Activated CD4-positive, alpha-beta T cell treated with anti-CD3 and anti-CD28 coated beads for 36 hours (primary cell): ENCODE measurements around the gene LPP. TPM values are rescaled to one million over a fixed set of nuclear protein-coding genes. Genes with fewer than 3 reads are reported as not detected.

Source experiments
- ATAC-seq: fragments of 200-7000 bp; cut with Tn5 transposase; one replicate; pipeline ENCODE4 v1.10.0; 2021; ENCODE audit warnings: mild to moderate bottlenecking, moderate library complexity
- CTCF ChIA-PET: fragments of 350-600 bp; sonication (Branson Sonifier 250); formaldehyde crosslinking; loops from one replicate; lab custom pipeline; 2021; ENCODE audit warnings: antibody characterized with exemption; lab: Charles Lee
- POLR2A ChIA-PET: fragments of 350-600 bp; sonication (Branson Sonifier 250); formaldehyde crosslinking; loops from one replicate; lab custom pipeline; 2021; ENCODE audit warnings: antibody characterized with exemption, inconsistent platforms; lab: Charles Lee
- DNase-seq: peaks from one replicate; pipeline ENCODE4 v3.0.0-alpha.2; 2020
- H3K27ac Mint-ChIP-seq: one replicate; pipeline ENCODE4 v1.8.0; 2021; ENCODE audit warnings: mixed read lengths
- H3K27me3 Mint-ChIP-seq: one replicate; pipeline ENCODE4 v1.8.0; 2021; ENCODE audit warnings: mixed read lengths
- H3K36me3 Mint-ChIP-seq: one replicate; pipeline ENCODE4 v1.8.0; 2021; ENCODE audit warnings: low read depth, mixed read lengths
- H3K4me1 Mint-ChIP-seq: one replicate; pipeline ENCODE4 v1.8.0; 2021; ENCODE audit warnings: mixed read lengths
- H3K4me3 Mint-ChIP-seq: one replicate; pipeline ENCODE4 v1.8.0; 2021; ENCODE audit warnings: mild to moderate bottlenecking, moderate library complexity, mixed read lengths
- H3K9me3 Mint-ChIP-seq: one replicate; pipeline ENCODE4 v1.8.0; 2021; ENCODE audit warnings: low read depth, mixed read lengths
- intact Hi-C, 2 experiments: fragments of 100-400 bp; cut with DNase I in 1 of 2; cut with micrococcal nuclease in 1 of 2; formaldehyde crosslinking; loops; one replicate each; pipeline versions ENCODE4 v1.14.2 to v1.15.1; 2022 to 2024; cut with DNase I, micrococcal nuclease
- total RNA-seq, 2 experiments: library from RNA; stranded (reverse); gene quantifications; one replicate each; pipeline ENCODE4 v1.2.3, GENCODE V29; 2021

Gene LPP
- total RNA-seq, 2 experiments from 2014 or later: 34.7 to 40.6 TPM

DNA sequence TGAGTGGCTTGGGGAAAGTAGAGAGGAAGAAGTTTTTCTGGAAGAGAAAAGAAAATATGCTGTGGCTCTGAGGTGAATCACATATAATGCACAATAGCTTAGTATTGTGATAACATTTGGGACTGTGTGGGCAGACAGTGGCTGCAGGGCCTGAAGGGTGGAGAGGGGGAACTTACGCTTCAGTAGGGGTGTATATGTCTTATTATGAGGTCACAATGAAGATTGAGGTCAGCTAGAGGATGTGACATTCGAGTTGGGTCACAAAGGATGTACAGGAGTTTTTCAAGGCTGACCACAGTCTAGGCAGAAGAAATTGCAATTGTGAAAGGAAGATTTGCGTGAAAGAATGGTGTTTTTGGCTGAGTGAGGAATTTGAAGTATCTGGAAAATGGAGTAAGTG, 414.8 kb downstream of the LPP start:
- CTCF ChIA-PET: no interaction called here
- ATAC-seq (no peak), DNase-seq (no peak)
- H3K9me3 Mint-ChIP-seq: no peaks in the 10 kb centered on the region
- H3K27me3 Mint-ChIP-seq: no peaks in the 10 kb centered on the region
- no peaks in the 10 kb centered on the region for H3K36me3 Mint-ChIP-seq
- intact Hi-C loops: no loop called here
- POLR2A ChIA-PET: no interaction called here
- H3K27ac Mint-ChIP-seq: no peak overlapping the region
- H3K4me3 Mint-ChIP-seq: no peak overlapping the region
- peaks cover 3% of the 10 kb centered on the region for H3K4me1 Mint-ChIP-seq

- CTCF ChIA-PET: no interaction called here
- DNase-seq (no peak), ATAC-seq (no peak)
- no peaks in the 10 kb centered on the region for H3K9me3 Mint-ChIP-seq
- no peaks in the 10 kb centered on the region for H3K36me3 Mint-ChIP-seq
- no peak overlapping the region for H3K4me3 Mint-ChIP-seq
- H3K27me3 Mint-ChIP-seq: no peaks in the 10 kb centered on the region
- intact Hi-C loops: no loop called here
- POLR2A ChIA-PET: no interaction called here
- peaks cover 3% of the 10 kb centered on the region for H3K4me1 Mint-ChIP-seq
- no peak overlapping the region for H3K27ac Mint-ChIP-seq
Observed at GRCh38 chr3:188571531-188572095, 417.7 kb downstream of the LPP start.

- no peak overlapping the region for H3K4me3 Mint-ChIP-seq
- DNase-seq (no peak), ATAC-seq (no peak)
- peaks cover 5% of the 10 kb centered on the region for H3K4me1 Mint-ChIP-seq
- CTCF ChIA-PET: no interaction called here
- H3K27ac Mint-ChIP-seq: no peak overlapping the region
- H3K36me3 Mint-ChIP-seq: no peaks in the 10 kb centered on the region
- no peaks in the 10 kb centered on the region for H3K27me3 Mint-ChIP-seq
- H3K9me3 Mint-ChIP-seq: no peaks in the 10 kb centered on the region
- intact Hi-C loops: no loop called here
- POLR2A ChIA-PET: no interaction called here
Observed at GRCh38 chr3:188573291-188573940, 419.5 kb downstream of the LPP start.

DNA sequence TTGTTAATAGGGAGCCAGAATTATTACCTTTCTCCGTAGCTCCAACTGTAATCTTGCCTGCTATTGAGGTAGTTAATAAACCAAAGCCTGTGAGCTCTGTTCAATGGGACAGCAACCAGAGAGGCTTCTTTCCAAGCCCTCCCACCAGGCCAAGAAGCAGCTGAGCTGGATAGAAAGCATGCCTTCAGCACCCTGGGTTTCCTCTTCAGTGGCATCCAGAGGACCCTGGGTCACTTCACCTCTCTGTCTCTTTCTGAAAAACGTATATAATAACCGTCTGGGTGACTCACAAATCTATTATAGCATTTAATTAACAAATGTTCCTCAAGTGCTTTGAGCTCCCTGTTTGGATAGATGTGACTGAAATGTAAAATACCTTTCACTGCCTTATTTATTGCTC, 420.0 kb downstream of the LPP start:
- Mint-ChIP-seq H3K9me3 (no peaks in the 10 kb centered on the region), H3K36me3 (no peaks in the 10 kb centered on the region), H3K27ac (no peak overlapping the region), H3K4me1 (peaks cover 7% of the 10 kb centered on the region), H3K4me3 (no peak overlapping the region), H3K27me3 (no peaks in the 10 kb centered on the region)
- DNase-seq (no peak), ATAC-seq (no peak)
- intact Hi-C loops: no loop called here
- POLR2A ChIA-PET: interaction anchor here (0.6 kb wide), 1 partner anchor 810 kb away, joined by 7 read pairs; no protein-coding TSS in a partner anchor
- CTCF ChIA-PET: no interaction called here

DNA sequence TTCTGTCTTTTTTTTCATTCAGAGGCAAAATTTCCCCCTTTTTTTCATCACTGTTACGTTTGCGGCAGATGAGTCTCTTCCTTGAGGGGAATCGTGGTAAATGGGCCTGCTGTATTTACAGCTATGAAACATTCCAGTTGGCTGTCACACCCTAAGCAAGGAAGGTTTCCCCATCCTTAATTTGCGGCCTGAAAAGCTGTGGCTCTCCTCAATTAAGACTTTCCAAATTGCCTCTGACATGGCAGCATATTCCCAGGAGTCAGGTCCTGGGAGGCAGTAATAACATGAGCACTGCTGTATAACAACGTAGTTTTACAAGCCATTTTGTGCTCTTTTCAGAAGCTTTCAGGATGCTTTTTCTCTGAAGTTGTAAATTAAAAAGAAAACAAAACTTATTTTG, 420.9 kb downstream of the LPP start:
- intact Hi-C loops: no loop called here
- ChIA-PET CTCF (interaction anchor here (0.9 to 1.7 kb wide), 2 partner anchors 9 to 42 kb away, joined by 3 read pairs; no protein-coding TSS in a partner anchor), POLR2A (no interaction called here)
- DNase-seq (no peak), ATAC-seq (no peak)
- H3K27me3 Mint-ChIP-seq: no peaks in the 10 kb centered on the region
- no peak overlapping the region for H3K4me3 Mint-ChIP-seq
- H3K36me3 Mint-ChIP-seq: no peaks in the 10 kb centered on the region
- no peaks in the 10 kb centered on the region for H3K9me3 Mint-ChIP-seq
- H3K27ac Mint-ChIP-seq: no peak overlapping the region
- H3K4me1 Mint-ChIP-seq: peaks cover 10% of the 10 kb centered on the region

GRCh38 chr3:188575501-188575900, 421.5 kb downstream of the LPP start:
- intact Hi-C loops: no loop called here
- Mint-ChIP-seq H3K4me1 (peaks cover 13% of the 10 kb centered on the region), H3K27ac (no peak overlapping the region), H3K36me3 (no peaks in the 10 kb centered on the region), H3K27me3 (no peaks in the 10 kb centered on the region), H3K4me3 (no peak overlapping the region), H3K9me3 (no peaks in the 10 kb centered on the region)
- ChIA-PET CTCF (interaction anchor here (0.9 to 1.7 kb wide), 2 partner anchors 8 to 43 kb away, joined by 3 read pairs; no protein-coding TSS in a partner anchor), POLR2A (no interaction called here)
- ATAC-seq (no peak), DNase-seq (no peak)

DNA sequence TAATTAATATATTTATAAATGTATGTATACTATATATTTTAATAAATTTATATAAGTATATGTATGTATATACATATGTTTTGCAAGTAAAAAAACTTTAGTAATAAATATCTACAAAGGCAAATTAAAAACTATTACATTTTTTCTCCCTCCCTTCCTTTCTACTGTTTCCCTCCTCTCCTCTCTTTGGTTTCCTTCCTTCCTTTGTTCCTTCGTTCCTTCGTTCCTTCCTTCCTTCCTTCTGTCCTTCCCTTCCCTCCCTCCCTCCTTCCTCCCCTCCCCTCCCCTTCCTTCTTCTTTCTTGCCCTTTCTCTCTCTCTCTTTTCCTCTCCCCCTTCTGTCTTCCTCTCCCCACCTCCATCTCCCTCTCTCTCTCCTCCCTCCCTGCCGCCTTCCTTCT, 423.6 kb downstream of the LPP start:
- Mint-ChIP-seq H3K4me3 (no peak overlapping the region), H3K4me1 (peaks cover 18% of the 10 kb centered on the region), H3K27me3 (no peaks in the 10 kb centered on the region), H3K36me3 (no peaks in the 10 kb centered on the region), H3K27ac (no peak overlapping the region), H3K9me3 (no peaks in the 10 kb centered on the region)
- ChIA-PET CTCF (no interaction called here), POLR2A (no interaction called here)
- no peak for ATAC-seq
- intact Hi-C loops: no loop called here
- DNase-seq: no peak

DNA sequence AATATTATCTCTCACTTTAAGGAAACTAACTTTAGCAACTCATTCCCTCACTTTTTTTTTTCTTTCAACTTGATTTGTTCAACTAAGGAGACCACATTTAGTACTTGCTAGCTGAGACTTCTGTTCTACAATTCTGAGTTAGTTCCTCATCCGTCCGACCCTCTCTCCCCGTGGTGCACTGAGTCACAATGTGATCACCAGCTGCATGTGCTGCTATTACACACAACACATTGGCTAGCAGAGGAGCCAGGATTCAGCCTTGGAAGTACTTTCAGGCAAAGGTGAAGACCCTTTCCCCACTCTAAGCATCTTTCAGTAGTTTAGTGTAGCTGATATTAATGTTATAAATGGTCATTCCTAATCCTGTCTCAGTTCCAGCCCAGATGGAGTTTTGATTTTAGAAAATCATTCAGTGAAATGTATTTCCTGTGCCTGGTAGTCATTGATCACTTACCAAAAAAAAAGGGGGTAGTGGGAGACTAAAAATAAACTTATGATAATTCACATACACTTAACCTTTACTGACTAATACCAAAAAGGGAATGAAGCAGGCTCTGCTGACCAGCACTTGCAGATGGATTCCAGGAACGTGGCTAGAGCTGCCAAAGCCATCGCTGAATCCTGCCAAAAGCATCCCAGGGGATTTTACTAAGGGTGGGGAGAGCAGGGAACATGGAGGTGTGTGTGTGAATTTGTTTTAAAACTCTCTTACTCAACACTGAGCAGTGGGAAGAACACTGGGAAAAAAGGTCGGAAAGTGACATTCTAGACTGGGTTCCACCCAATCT, 424.8 kb downstream of the LPP start:
- intact Hi-C loops: no loop called here
- H3K9me3 Mint-ChIP-seq: no peaks in the 10 kb centered on the region
- DNase-seq: peak; percentile 55

GRCh38 chr3:188580223-188580622, 426.3 kb downstream of the LPP start:
- ChIA-PET CTCF (interaction anchor here (0.6 kb wide), 1 partner anchor 141 kb away, joined by 4 read pairs; no protein-coding TSS in a partner anchor), POLR2A (no interaction called here)
- H3K27me3 Mint-ChIP-seq: no peaks in the 10 kb centered on the region
- intact Hi-C loops: loop anchor here (5.0 to 10.0 kb wide), 5 partner anchors 117 to 372 kb away; no protein-coding TSS in a partner anchor
- no peak overlapping the region for H3K4me3 Mint-ChIP-seq
- no peaks in the 10 kb centered on the region for H3K36me3 Mint-ChIP-seq
- H3K9me3 Mint-ChIP-seq: no peaks in the 10 kb centered on the region
- DNase-seq (no peak), ATAC-seq (no peak)
- no peak overlapping the region for H3K27ac Mint-ChIP-seq
- H3K4me1 Mint-ChIP-seq: peaks cover 18% of the 10 kb centered on the region

More for the DNA sequence above, 424.8 kb downstream of the LPP start:
- ATAC-seq: peak; percentile 80
- no peaks in the 10 kb centered on the region for H3K36me3 Mint-ChIP-seq
- no peaks in the 10 kb centered on the region for H3K27me3 Mint-ChIP-seq
- ChIA-PET CTCF (interaction anchor here (0.5 to 0.7 kb wide), 4 partner anchors 162 to 1104 kb away, joined by 3 to 4 read pairs (median 3); no protein-coding TSS in a partner anchor), POLR2A (interaction anchor here (0.5 kb wide), 1 partner anchor 265 kb away, joined by 3 read pairs; no protein-coding TSS in a partner anchor)
- H3K27ac Mint-ChIP-seq: peak overlapping the region; percentile 62
- H3K4me1 Mint-ChIP-seq: peaks cover 18% of the 10 kb centered on the region
- no peak overlapping the region for H3K4me3 Mint-ChIP-seq

GRCh38 chr3:188580659-188581058, 426.7 kb downstream of the LPP start:
- ChIA-PET CTCF (interaction anchor here (0.6 kb wide), 1 partner anchor 141 kb away, joined by 4 read pairs; no protein-coding TSS in a partner anchor), POLR2A (no interaction called here)
- no peak overlapping the region for H3K27ac Mint-ChIP-seq
- no peaks in the 10 kb centered on the region for H3K9me3 Mint-ChIP-seq
- ATAC-seq (no peak), DNase-seq (no peak)
- no peaks in the 10 kb centered on the region for H3K27me3 Mint-ChIP-seq
- intact Hi-C loops: loop anchor here (5.0 to 10.0 kb wide), 5 partner anchors 117 to 372 kb away; no protein-coding TSS in a partner anchor
- peaks cover 18% of the 10 kb centered on the region for H3K4me1 Mint-ChIP-seq
- no peaks in the 10 kb centered on the region for H3K36me3 Mint-ChIP-seq
- no peak overlapping the region for H3K4me3 Mint-ChIP-seq

DNA sequence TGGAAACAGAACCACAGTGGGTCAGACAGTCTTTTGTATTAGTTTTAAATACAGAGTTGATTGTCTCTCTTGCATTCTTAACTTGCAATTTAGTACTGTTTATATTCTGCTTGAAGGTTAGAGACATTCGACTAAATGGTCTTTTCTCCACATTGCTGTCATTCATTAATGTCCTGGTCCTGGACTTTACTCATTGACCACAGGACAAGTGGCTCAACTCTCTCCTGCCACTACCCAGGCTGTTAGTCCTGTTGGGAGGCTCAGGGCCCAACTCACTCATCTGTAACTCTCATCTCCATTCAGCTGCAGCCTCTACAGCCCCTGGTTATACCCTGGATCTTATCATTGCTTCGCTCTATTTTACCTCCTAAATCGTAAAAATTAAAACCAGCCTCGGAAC, 427.4 kb downstream of the LPP start:
- no peaks in the 10 kb centered on the region for H3K27me3 Mint-ChIP-seq
- H3K4me3 Mint-ChIP-seq: no peak overlapping the region
- no peak for DNase-seq
- intact Hi-C loops: loop anchor here (5.0 to 10.0 kb wide), 5 partner anchors 116 to 371 kb away; no protein-coding TSS in a partner anchor
- peaks cover 21% of the 10 kb centered on the region for H3K4me1 Mint-ChIP-seq
- CTCF ChIA-PET: no interaction called here
- POLR2A ChIA-PET: no interaction called here
- no peak for ATAC-seq
- H3K9me3 Mint-ChIP-seq: no peaks in the 10 kb centered on the region
- H3K36me3 Mint-ChIP-seq: no peaks in the 10 kb centered on the region
- H3K27ac Mint-ChIP-seq: no peak overlapping the region
